SU-DHL-6 (cell line): ENCODE results near the gene IGSF6.
A peak's percentile ranks its signal among the peaks of the same experiment; 100 is the strongest.
"Not testable (repeated sequence)": the region's sequence is repeated elsewhere in the genome, so short reads cannot be mapped to it uniquely, and the experiment has no call there.

Source experiments
- H2AFZ ChIP-seq: fragments of 200-600 bp; sonication (generic); 2 replicates; pipeline ENCODE4 v1.6.1; 2014; ENCODE audit warnings: low read depth, mild to moderate bottlenecking, moderate library complexity, mixed read lengths, antibody characterized with exemption, low read length; ENCODE audit not compliant: severe bottlenecking
- H3F3A ChIP-seq: fragments of 200-600 bp; shearing (Covaris generic); 2 replicates; pipeline ENCODE4 v1.6.0; 2016; ENCODE audit warnings: antibody characterized with exemption, mild to moderate bottlenecking; ENCODE audit not compliant: insufficient read depth
- H3K27ac ChIP-seq: fragments of 200-600 bp; sonication (generic); 2 replicates; pipeline ENCODE4 v1.5.1; 2016; ENCODE audit warnings: low read depth, mild to moderate bottlenecking, low read length, moderate library complexity, mixed read lengths
- H3K27me3 ChIP-seq: fragments of 200-600 bp; sonication (generic), shearing (Covaris generic); 2 replicates; pipeline ENCODE4 v1.6.0; 2014; ENCODE audit warnings: mild to moderate bottlenecking, low read length
- H3K36me3 ChIP-seq: fragments of 200-600 bp; sonication (generic); 2 replicates; pipeline ENCODE4 v1.6.1; 2014; ENCODE audit warnings: mild to moderate bottlenecking, low read length, mixed read lengths
- H3K4me2 ChIP-seq: fragments of 300-600, 200-600 bp; shearing (Covaris generic), sonication (generic); 2 replicates; pipeline ENCODE4 v1.6.0; 2014; ENCODE audit warnings: low read length, low read depth, mild to moderate bottlenecking; ENCODE audit not compliant: poor library complexity, severe bottlenecking
- H3K4me3 ChIP-seq: fragments of 200-600 bp; sonication (generic); 2 replicates; pipeline ENCODE4 v1.5.1; 2014; ENCODE audit warnings: antibody characterized with exemption, low read length, mild to moderate bottlenecking, mixed read lengths; ENCODE audit not compliant: insufficient read depth, poor library complexity, severe bottlenecking
- H3K79me2 ChIP-seq: fragments of 200-600 bp; sonication (generic); 2 replicates; pipeline ENCODE4 v1.6.1; 2014; ENCODE audit warnings: mild to moderate bottlenecking, low read length, moderate library complexity; ENCODE audit not compliant: insufficient read depth
- H3K9ac ChIP-seq: fragments of 200-600 bp; sonication (generic); 2 replicates; pipeline ENCODE4 v1.7.0; 2014; ENCODE audit warnings: mild to moderate bottlenecking, low read length
- H3K9me2 ChIP-seq: fragments of 200-600 bp; sonication (generic); replicated peaks from 2 replicates; pipeline ENCODE4 v1.6.1; 2014; ENCODE audit warnings: low read length; ENCODE audit not compliant: insufficient read depth
- H3K9me3 ChIP-seq: fragments of 200-600 bp; sonication (generic); 2 replicates; pipeline ENCODE4 v1.6.1; 2014; ENCODE audit warnings: low read length, mixed read lengths; ENCODE audit not compliant: insufficient read depth
- H4K20me1 ChIP-seq: fragments of 200-600 bp; sonication (generic); 2 replicates; pipeline ENCODE4 v1.6.1; 2014; ENCODE audit warnings: low read depth, mild to moderate bottlenecking, antibody characterized with exemption, low read length, moderate library complexity, mixed read lengths
- CTCF ChIP-seq: fragments of 200-600 bp; sonication (generic); IDR thresholded peaks from one replicate; pipeline ENCODE4 v1.5.1; 2017; ENCODE audit warnings: antibody characterized with exemption, mild to moderate bottlenecking, low read length, moderate library complexity; ENCODE audit not compliant: insufficient read depth, poor library complexity, severe bottlenecking
- EZH2phosphoT487 ChIP-seq: fragments of 200-600 bp; sonication (generic), shearing (Covaris generic); conservative IDR thresholded peaks from 2 replicates; pipeline ENCODE4 v1.6.1; 2018; ENCODE audit warnings: mild to moderate bottlenecking, antibody characterized with exemption, low read length, moderate library complexity, mixed read lengths

The IGSF6 gene

GRCh38 chr16:21685034-21685455 lies 32.6 kb upstream of the IGSF6 start:
- H3K9me2 ChIP-seq: no peaks in the 10 kb centered on the region
- H3K27me3 ChIP-seq: no peaks in the 10 kb centered on the region
- no peak overlapping the region for H3K4me2 ChIP-seq
- H3K79me2 ChIP-seq: no peaks in the 10 kb centered on the region
- no peak overlapping the region for H3K4me3 ChIP-seq
- H3K27ac ChIP-seq: no peak overlapping the region
- H2AFZ ChIP-seq: no peak overlapping the region
- H3K36me3 ChIP-seq: no peaks in the 10 kb centered on the region
- no peak overlapping the region for H3K9ac ChIP-seq
- no peaks in the 10 kb centered on the region for H3F3A ChIP-seq
- no peaks in the 10 kb centered on the region for H3K9me3 ChIP-seq
- no peaks in the 10 kb centered on the region for H4K20me1 ChIP-seq
- no peak for TF ChIP-seq EZH2phosphoT487
- TF ChIP-seq CTCF: no peak

- Histone ChIP-seq H3F3A (no peaks in the 10 kb centered on the region), H3K27ac (no peak overlapping the region), H3K79me2 (no peaks in the 10 kb centered on the region), H4K20me1 (no peaks in the 10 kb centered on the region), H3K36me3 (no peaks in the 10 kb centered on the region), H3K4me2 (no peak overlapping the region), H3K9me2 (no peaks in the 10 kb centered on the region), H3K27me3 (no peaks in the 10 kb centered on the region), H3K9me3 (no peaks in the 10 kb centered on the region), H3K9ac (no peak overlapping the region), H3K4me3 (no peak overlapping the region), H2AFZ (no peak overlapping the region)
- TF ChIP-seq CTCF (peak; percentile 84), EZH2phosphoT487 (no peak)
Measured at GRCh38 chr16:21684199-21684598, 31.8 kb upstream of the IGSF6 start.

- no peaks in the 10 kb centered on the region for H3K9me2 ChIP-seq
- H3F3A ChIP-seq: no peaks in the 10 kb centered on the region
- H3K36me3 ChIP-seq: no peaks in the 10 kb centered on the region
- no peak overlapping the region for H3K4me3 ChIP-seq
- TF ChIP-seq CTCF (no peak), EZH2phosphoT487 (no peak)
- H3K9me3 ChIP-seq: no peaks in the 10 kb centered on the region
- no peak overlapping the region for H3K9ac ChIP-seq
- H3K79me2 ChIP-seq: no peaks in the 10 kb centered on the region
- H3K27ac ChIP-seq: no peak overlapping the region
- no peak overlapping the region for H2AFZ ChIP-seq
- no peaks in the 10 kb centered on the region for H3K27me3 ChIP-seq
- H3K4me2 ChIP-seq: no peak overlapping the region
- H4K20me1 ChIP-seq: no peaks in the 10 kb centered on the region
Measured at GRCh38 chr16:21683184-21683583, 30.8 kb upstream of the IGSF6 start.

GRCh38 chr16:21680714-21681113 lies 28.3 kb upstream of the IGSF6 start:
- H3K36me3 ChIP-seq, H3K27me3 ChIP-seq, H3K9ac ChIP-seq, H4K20me1 ChIP-seq, H3K4me2 ChIP-seq, H3K9me3 ChIP-seq, H3K9me2 ChIP-seq, H3F3A ChIP-seq, H3K79me2 ChIP-seq, H3K27ac ChIP-seq, H3K4me3 ChIP-seq, H2AFZ ChIP-seq: not testable (repeated sequence)

GRCh38 chr16:21674456-21674855 lies 22.0 kb upstream of the IGSF6 start:
- H3K27ac ChIP-seq, H3K36me3 ChIP-seq, H3K4me2 ChIP-seq, H3K4me3 ChIP-seq, H3K27me3 ChIP-seq, H3K79me2 ChIP-seq, H3K9me2 ChIP-seq, H3K9ac ChIP-seq, H2AFZ ChIP-seq, H3F3A ChIP-seq, H3K9me3 ChIP-seq, H4K20me1 ChIP-seq: not testable (repeated sequence)
